HG03521 (cell line): Measurements from ENCODE around the gene PAOX.
"Not testable (repeated sequence)": the region's sequence is repeated elsewhere in the genome, so short reads cannot be mapped to it uniquely, and the experiment has no call there.

Source experiments
- ATAC-seq: cut with Tn5 transposase; IDR thresholded peaks from one replicate; pipeline ENCODE4 v1.9.1; 2021; ENCODE audit warnings: mild to moderate bottlenecking, moderate library complexity; ENCODE audit not compliant: unreplicated experiment

Gene PAOX

GRCh38 chr10:133403359-133403758 lies 24.3 kb downstream of the PAOX start:
- ATAC-seq, result no peak

GRCh38 chr10:133403784-133404183 lies 24.7 kb downstream of the PAOX start:
- ATAC-seq, result no peak

- ATAC-seq, result no peak
Observed at GRCh38 chr10:133405272-133405671, 26.2 kb downstream of the PAOX start.

- ATAC-seq, result no peak
Observed at GRCh38 chr10:133405844-133406527, 26.9 kb downstream of the PAOX start.

GRCh38 chr10:133411523-133412380 lies 32.7 kb downstream of the PAOX start:
- ATAC-seq, result no peak

- ATAC-seq, result no peak
Observed at GRCh38 chr10:133412381-133412711, 33.3 kb downstream of the PAOX start.

GRCh38 chr10:133414401-133414800 lies 35.3 kb downstream of the PAOX start:
- not testable (repeated sequence) for ATAC-seq

- no peak for ATAC-seq
Observed at GRCh38 chr10:133415752-133416151, 36.7 kb downstream of the PAOX start.

GRCh38 chr10:133418289-133418993 lies 39.4 kb downstream of the PAOX start:
- no peak for ATAC-seq

GRCh38 chr10:133419211-133419950 lies 40.3 kb downstream of the PAOX start:
- no peak for ATAC-seq

GRCh38 chr10:133420028-133420427 lies 41.0 kb downstream of the PAOX start:
- ATAC-seq, result no peak

GRCh38 chr10:133420579-133420978 lies 41.5 kb downstream of the PAOX start:
- ATAC-seq, result no peak

- ATAC-seq, result no peak
Observed at GRCh38 chr10:133421336-133422222, 42.5 kb downstream of the PAOX start.

GRCh38 chr10:133422223-133422806 lies 43.3 kb downstream of the PAOX start:
- no peak for ATAC-seq

GRCh38 chr10:133422807-133423771 lies 44.0 kb downstream of the PAOX start:
- no peak for ATAC-seq

GRCh38 chr10:133424102-133424501 lies 45.0 kb downstream of the PAOX start:
- not testable (repeated sequence) for ATAC-seq

- not testable (repeated sequence) for ATAC-seq
Observed at GRCh38 chr10:133424601-133425000, 45.5 kb downstream of the PAOX start, which contains the start of gene SPRN. SPRN (minus strand) TSS chr10:133424625; CDS start chr10:133423681, 944 bp downstream.

GRCh38 chr10:133429571-133429970 lies 50.5 kb downstream of the PAOX start:
- ATAC-seq, result not testable (repeated sequence)
